ENCODE results near the gene SARS1. TPM values are rescaled to one million over a fixed set of nuclear protein-coding genes. Genes with fewer than 3 reads are reported as not detected.

The SARS1 gene
- total RNA-seq, 2 experiments from 2014 or later, result 122 to 131 TPM

- Mint-ChIP-seq H3K36me3 (ENCODE audit: low read depth) (no peaks in the 10 kb centered on the region), H3K27me3 (no peaks in the 10 kb centered on the region), H3K9me3 (no peaks in the 10 kb centered on the region), H3K4me3 (no peak overlapping the region), H3K27ac (no peak overlapping the region), H3K4me1 (ENCODE audit: low read depth) (no peaks in the 10 kb centered on the region)
- no peak for ATAC-seq (ENCODE audit: poor library complexity)
- CTCF ChIA-PET, result no interaction called here
- no peak overlapping the region for H3K4me3 ChIP-seq (ENCODE audit: low read length)
- TF ChIP-seq CTCF (IDR thresholded peaks at IDR 0.05), result no peak
- H3K9me3 ChIP-seq (ENCODE audit: control insufficient read depth in 1 of 2, insufficient read depth in 1 of 2, low read length in 2 of 2), result no peaks in the 10 kb centered on the region
- POLR2A ChIA-PET, result interaction anchor here (1.2 to 1.7 kb wide), 2 partner anchors 8 to 106 kb away, joined by 4 to 8 read pairs; partner anchors contain the start of gene SARS1
- no peaks in the 10 kb centered on the region for H3K36me3 ChIP-seq (ENCODE audit: insufficient read depth, low read length)
- DNase-seq, result no peak
- H3K27ac ChIP-seq (ENCODE audit: low read depth in 1 of 2, low read length in 2 of 2), result no peak overlapping the region
- H3K27me3 ChIP-seq (ENCODE audit: control insufficient read depth in 1 of 2, insufficient read depth in 2 of 2, low read length in 2 of 2), result no peaks in the 10 kb centered on the region
- H3K4me1 ChIP-seq (ENCODE audit: insufficient read depth, low read length), result no peaks in the 10 kb centered on the region
- intact Hi-C loops (cut with DNase I, micrococcal nuclease), result loop anchor here in 1 of 2 experiments (10.0 kb wide), 1 partner anchor 332 kb away; the partner anchor contains the start of gene GPSM2
Measured at GRCh38 chr1:109206339-109206738, 7.4 kb upstream of the SARS1 start.

- no peak for TF ChIP-seq CTCF (IDR thresholded peaks at IDR 0.05)
- no peaks in the 10 kb centered on the region for H3K9me3 ChIP-seq (ENCODE audit: control insufficient read depth in 1 of 2, insufficient read depth in 1 of 2, low read length in 2 of 2)
- ChIA-PET POLR2A (interaction anchor here (1.2 kb wide), 1 partner anchor 107 kb away, joined by 4 read pairs; no protein-coding TSS in a partner anchor), CTCF (interaction anchor here (0.5 kb wide), 1 partner anchor 10 kb away, joined by 4 read pairs; no protein-coding TSS in a partner anchor)
- no peak overlapping the region for H3K27ac ChIP-seq (ENCODE audit: low read depth in 1 of 2, low read length in 2 of 2)
- no peak for DNase-seq
- intact Hi-C loops (cut with DNase I, micrococcal nuclease), result loop anchor here in 1 of 2 experiments (10.0 kb wide), 1 partner anchor 333 kb away; the partner anchor contains the start of gene GPSM2
- H3K27me3 Mint-ChIP-seq, result no peaks in the 10 kb centered on the region
- H3K4me3 Mint-ChIP-seq, result no peak overlapping the region
- ATAC-seq (ENCODE audit: poor library complexity), result no peak
- no peaks in the 10 kb centered on the region for H3K9me3 Mint-ChIP-seq
- H3K27ac Mint-ChIP-seq, result no peak overlapping the region
- no peak overlapping the region for H3K4me3 ChIP-seq (ENCODE audit: low read length)
- no peaks in the 10 kb centered on the region for H3K36me3 ChIP-seq (ENCODE audit: insufficient read depth, low read length)
- H3K27me3 ChIP-seq (ENCODE audit: control insufficient read depth in 1 of 2, insufficient read depth in 2 of 2, low read length in 2 of 2), result no peaks in the 10 kb centered on the region
- no peaks in the 10 kb centered on the region for H3K4me1 Mint-ChIP-seq (ENCODE audit: low read depth)
- H3K36me3 Mint-ChIP-seq (ENCODE audit: low read depth), result no peaks in the 10 kb centered on the region
- no peaks in the 10 kb centered on the region for H3K4me1 ChIP-seq (ENCODE audit: insufficient read depth, low read length)
Measured at GRCh38 chr1:109207467-109208103, 6.1 kb upstream of the SARS1 start.

GRCh38 chr1:109208394-109208793 is 5.3 kb upstream of the SARS1 start:
- H3K27ac ChIP-seq (ENCODE audit: low read depth in 1 of 2, low read length in 2 of 2), result no peak overlapping the region
- H3K9me3 ChIP-seq (ENCODE audit: control insufficient read depth in 1 of 2, insufficient read depth in 1 of 2, low read length in 2 of 2), result no peaks in the 10 kb centered on the region
- H3K27me3 ChIP-seq (ENCODE audit: control insufficient read depth in 1 of 2, insufficient read depth in 2 of 2, low read length in 2 of 2), result no peaks in the 10 kb centered on the region
- Mint-ChIP-seq H3K4me1 (ENCODE audit: low read depth) (no peaks in the 10 kb centered on the region), H3K4me3 (no peak overlapping the region), H3K36me3 (ENCODE audit: low read depth) (no peaks in the 10 kb centered on the region), H3K27ac (no peak overlapping the region), H3K27me3 (no peaks in the 10 kb centered on the region), H3K9me3 (no peaks in the 10 kb centered on the region)
- ChIA-PET POLR2A (no interaction called here), CTCF (interaction anchor here (0.5 kb wide), 1 partner anchor 10 kb away, joined by 4 read pairs; no protein-coding TSS in a partner anchor)
- H3K4me3 ChIP-seq (ENCODE audit: low read length), result no peak overlapping the region
- ATAC-seq (ENCODE audit: poor library complexity) (no peak), DNase-seq (no peak)
- TF ChIP-seq CTCF (IDR thresholded peaks at IDR 0.05), result no peak
- H3K36me3 ChIP-seq (ENCODE audit: insufficient read depth, low read length), result no peaks in the 10 kb centered on the region
- H3K4me1 ChIP-seq (ENCODE audit: insufficient read depth, low read length), result peaks cover 3% of the 10 kb centered on the region
- intact Hi-C loops (cut with DNase I, micrococcal nuclease), result loop anchor here in 1 of 2 experiments (10.0 kb wide), 1 partner anchor 334 kb away; the partner anchor contains the start of gene GPSM2

Measured in CD4-positive, alpha-beta T cell (primary cell).